Measurements from ENCODE around the gene IGSF22.

IGSF22 gene

GRCh38 chr11:18713646-18714442 lies 12.1 kb downstream of the IGSF22 start:
- H3K4me3 ChIP-seq (ENCODE audit: low read depth, low read length): no peak overlapping the region
- peaks cover 3% of the 10 kb centered on the region; the same call in 1 of the 2 replicates for H3K27me3 ChIP-seq (ENCODE audit: control insufficient read depth, insufficient read depth, low read length)
- H3K4me1 ChIP-seq (ENCODE audit: control insufficient read depth, insufficient read depth, low read length): no peaks in the 10 kb centered on the region
- H3K27ac ChIP-seq (ENCODE audit: low read depth, low read length): no peak overlapping the region
- H3K36me3 ChIP-seq (ENCODE audit: control insufficient read depth, insufficient read depth, low read length): no peaks in the 10 kb centered on the region
- H3K9me3 ChIP-seq (ENCODE audit: control insufficient read depth, insufficient read depth, low read length): no peaks in the 10 kb centered on the region
- H3K9ac ChIP-seq (ENCODE audit: low read depth, low read length): no peak overlapping the region

DNA sequence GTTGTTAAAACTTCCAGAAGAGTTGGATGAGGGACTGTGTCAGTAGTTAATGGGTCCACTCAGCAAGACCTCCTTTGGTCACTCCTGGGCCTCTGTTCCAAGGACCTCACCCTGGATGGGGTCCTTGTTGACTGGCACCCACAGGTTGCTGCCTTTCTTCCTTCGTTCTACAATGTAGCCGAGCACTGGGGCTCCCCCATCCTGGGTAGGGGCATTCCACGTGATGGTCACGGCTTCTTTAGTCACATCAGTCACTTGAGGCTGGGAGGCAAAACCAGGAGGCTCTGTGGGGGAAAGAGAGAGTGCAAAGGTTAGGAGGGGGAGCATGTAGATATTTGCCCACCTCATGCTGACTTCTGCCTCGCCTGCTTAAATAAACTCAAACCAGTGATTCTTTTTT lies 15.4 kb downstream of the IGSF22 start:
- Histone ChIP-seq H3K4me3 (ENCODE audit: low read depth, low read length) (no peak overlapping the region), H3K9me3 (ENCODE audit: control insufficient read depth, insufficient read depth, low read length) (no peaks in the 10 kb centered on the region), H3K9ac (ENCODE audit: low read depth, low read length) (no peak overlapping the region), H3K27ac (ENCODE audit: low read depth, low read length) (no peak overlapping the region), H3K4me1 (ENCODE audit: control insufficient read depth, insufficient read depth, low read length) (0 out of 2 replicates have a peak, but pooled peaks cover under 1% of the 10 kb centered on the region), H3K36me3 (ENCODE audit: control insufficient read depth, insufficient read depth, low read length) (no peaks in the 10 kb centered on the region), H3K27me3 (ENCODE audit: control insufficient read depth, insufficient read depth, low read length) (peaks cover 2% of the 10 kb centered on the region; the same call in 1 of the 2 replicates)

- Histone ChIP-seq H3K27me3 (ENCODE audit: control insufficient read depth, insufficient read depth, low read length) (peaks cover 12% of the 10 kb centered on the region), H3K36me3 (ENCODE audit: control insufficient read depth, insufficient read depth, low read length) (no peaks in the 10 kb centered on the region), H3K4me1 (ENCODE audit: control insufficient read depth, insufficient read depth, low read length) (0 out of 2 replicates have a peak, but pooled peaks cover 6% of the 10 kb centered on the region), H3K27ac (ENCODE audit: low read depth, low read length) (no peak overlapping the region), H3K9me3 (ENCODE audit: control insufficient read depth, insufficient read depth, low read length) (no peaks in the 10 kb centered on the region), H3K4me3 (ENCODE audit: low read depth, low read length) (no peak overlapping the region), H3K9ac (ENCODE audit: low read depth, low read length) (no peak overlapping the region)
Measured at GRCh38 chr11:18709414-18709813, 16.6 kb downstream of the IGSF22 start.

- H3K27ac ChIP-seq (ENCODE audit: low read depth, low read length): no peak overlapping the region
- H3K4me3 ChIP-seq (ENCODE audit: low read depth, low read length): no peak overlapping the region
- no peaks in the 10 kb centered on the region for H3K9me3 ChIP-seq (ENCODE audit: control insufficient read depth, insufficient read depth, low read length)
- H3K9ac ChIP-seq (ENCODE audit: low read depth, low read length): no peak overlapping the region
- 0 out of 2 replicates have a peak, but pooled peaks cover 6% of the 10 kb centered on the region for H3K4me1 ChIP-seq (ENCODE audit: control insufficient read depth, insufficient read depth, low read length)
- peaks cover 12% of the 10 kb centered on the region for H3K27me3 ChIP-seq (ENCODE audit: control insufficient read depth, insufficient read depth, low read length)
- H3K36me3 ChIP-seq (ENCODE audit: control insufficient read depth, insufficient read depth, low read length): no peaks in the 10 kb centered on the region
Measured at GRCh38 chr11:18707811-18708340, 18.1 kb downstream of the IGSF22 start.

DNA sequence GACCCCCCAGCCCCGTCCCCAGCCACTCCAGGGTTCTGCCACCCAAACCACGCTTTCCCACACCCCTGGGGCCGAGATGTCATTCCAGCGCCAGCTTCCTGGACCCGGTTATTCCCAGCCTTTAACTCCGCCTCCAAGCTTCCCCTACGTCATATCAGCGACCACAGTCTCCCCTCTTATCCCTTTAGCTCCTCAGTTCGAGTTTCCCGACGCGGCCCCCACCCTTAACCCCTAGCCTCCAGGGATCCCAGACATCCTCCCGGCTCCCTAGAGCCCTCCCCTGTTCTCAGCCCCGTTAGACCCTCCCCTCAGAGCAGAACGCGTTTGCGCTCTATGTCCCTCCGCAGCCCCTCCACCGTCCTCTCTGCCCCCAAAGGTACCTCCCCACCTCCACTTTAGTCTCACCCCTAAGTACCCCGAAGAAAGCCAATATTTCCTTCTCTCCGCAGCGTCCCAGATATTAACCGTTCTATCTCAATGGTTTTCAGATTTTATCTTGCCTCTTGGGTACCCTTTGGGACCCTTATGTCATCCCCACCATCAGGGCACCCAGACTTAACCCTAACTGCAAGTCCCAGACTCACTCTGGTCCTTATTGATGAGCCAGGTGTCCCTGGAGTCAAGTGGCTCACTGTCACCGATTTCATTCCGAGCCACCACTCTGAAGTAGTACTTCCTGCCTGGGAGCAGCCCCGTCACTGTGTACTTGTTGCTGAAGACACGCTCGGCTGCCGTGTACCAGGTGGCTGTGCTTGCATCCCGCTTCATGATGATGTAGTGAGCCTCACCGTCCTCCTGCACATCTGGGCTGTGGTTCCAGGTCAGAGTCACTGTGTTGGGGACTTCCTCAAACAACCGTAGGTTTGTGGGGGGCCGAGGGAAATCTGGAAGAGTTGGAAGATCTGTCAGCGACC lies 19.4 kb downstream of the IGSF22 start:
- H3K4me3 ChIP-seq (ENCODE audit: low read depth, low read length): peak overlapping the region; percentile 58
- no peak overlapping the region for H3K27ac ChIP-seq (ENCODE audit: low read depth, low read length)
- H3K9ac ChIP-seq (ENCODE audit: low read depth, low read length): no peak overlapping the region
- 0 out of 2 replicates have a peak, but pooled peaks cover 6% of the 10 kb centered on the region for H3K4me1 ChIP-seq (ENCODE audit: control insufficient read depth, insufficient read depth, low read length)
- no peaks in the 10 kb centered on the region for H3K9me3 ChIP-seq (ENCODE audit: control insufficient read depth, insufficient read depth, low read length)
- H3K27me3 ChIP-seq (ENCODE audit: control insufficient read depth, insufficient read depth, low read length): peaks cover 12% of the 10 kb centered on the region
- H3K36me3 ChIP-seq (ENCODE audit: control insufficient read depth, insufficient read depth, low read length): no peaks in the 10 kb centered on the region

DNA sequence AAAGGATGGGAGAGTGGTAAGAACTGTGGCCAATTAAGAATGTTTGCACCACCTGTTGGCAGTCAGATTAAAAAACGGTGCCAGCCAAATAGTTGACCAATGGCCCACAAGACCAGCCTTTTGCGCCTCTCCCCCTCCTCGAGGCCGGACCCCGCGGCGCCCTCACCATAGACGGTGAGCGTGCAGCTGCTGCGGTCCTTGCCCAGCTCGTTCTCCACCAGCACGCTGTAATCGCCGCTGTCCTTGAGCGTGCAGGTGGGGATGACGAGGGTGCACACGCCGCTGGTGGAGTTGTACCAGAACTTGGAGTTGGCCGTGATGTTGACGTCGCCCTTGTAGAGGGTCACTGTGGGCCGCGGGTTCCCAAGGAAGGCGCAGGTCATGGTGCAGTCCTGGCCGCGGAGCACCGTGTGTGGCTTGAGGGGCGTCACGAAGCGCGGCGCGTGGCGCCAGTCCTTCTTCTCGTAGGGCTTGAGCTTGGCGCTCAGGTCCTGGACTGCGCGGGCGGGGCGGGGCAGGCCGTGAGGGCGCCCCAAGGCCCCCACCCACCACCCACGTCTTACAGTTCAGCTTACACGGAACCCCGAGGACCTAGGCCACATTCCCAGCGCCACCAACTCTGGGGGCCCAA lies 20.2 kb downstream of the IGSF22 start:
- Histone ChIP-seq H3K9me3 (ENCODE audit: control insufficient read depth, insufficient read depth, low read length) (no peaks in the 10 kb centered on the region), H3K9ac (ENCODE audit: low read depth, low read length) (peak overlapping the region; percentile 40; the same call in 1 of the 2 replicates), H3K4me3 (ENCODE audit: low read depth, low read length) (peak overlapping the region; percentile 71), H3K27ac (ENCODE audit: low read depth, low read length) (no peak overlapping the region), H3K4me1 (ENCODE audit: control insufficient read depth, insufficient read depth, low read length) (0 out of 2 replicates have a peak, but pooled peaks cover 6% of the 10 kb centered on the region), H3K27me3 (ENCODE audit: control insufficient read depth, insufficient read depth, low read length) (peaks cover 12% of the 10 kb centered on the region), H3K36me3 (ENCODE audit: control insufficient read depth, insufficient read depth, low read length) (no peaks in the 10 kb centered on the region)

DNA sequence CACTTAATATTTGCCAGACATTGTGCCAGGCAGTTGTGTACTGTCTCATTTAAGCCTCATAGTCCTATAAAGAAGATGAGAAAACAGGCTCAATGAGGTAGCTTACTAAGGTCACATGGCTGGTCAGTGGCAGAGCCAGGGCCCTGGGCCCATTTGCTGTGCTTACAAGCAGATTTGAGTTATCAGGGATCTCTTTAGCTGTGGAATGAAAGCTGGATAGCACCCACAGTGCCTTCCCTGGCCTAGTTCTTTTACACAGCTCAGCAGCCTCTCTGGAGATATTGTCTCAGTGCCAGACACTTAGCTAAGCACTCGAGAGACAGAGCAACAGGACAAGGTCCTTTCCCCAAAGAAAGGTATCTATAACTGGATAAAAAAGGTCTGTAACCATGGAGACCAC lies 21.3 kb downstream of the IGSF22 start:
- Histone ChIP-seq H3K9me3 (ENCODE audit: control insufficient read depth, insufficient read depth, low read length) (no peaks in the 10 kb centered on the region), H3K27ac (ENCODE audit: low read depth, low read length) (no peak overlapping the region), H3K9ac (ENCODE audit: low read depth, low read length) (no peak overlapping the region), H3K4me1 (ENCODE audit: control insufficient read depth, insufficient read depth, low read length) (peaks cover 6% of the 10 kb centered on the region; the same call in 1 of the 2 replicates), H3K36me3 (ENCODE audit: control insufficient read depth, insufficient read depth, low read length) (no peaks in the 10 kb centered on the region), H3K27me3 (ENCODE audit: control insufficient read depth, insufficient read depth, low read length) (peaks cover 12% of the 10 kb centered on the region), H3K4me3 (ENCODE audit: low read depth, low read length) (no peak overlapping the region)

DNA sequence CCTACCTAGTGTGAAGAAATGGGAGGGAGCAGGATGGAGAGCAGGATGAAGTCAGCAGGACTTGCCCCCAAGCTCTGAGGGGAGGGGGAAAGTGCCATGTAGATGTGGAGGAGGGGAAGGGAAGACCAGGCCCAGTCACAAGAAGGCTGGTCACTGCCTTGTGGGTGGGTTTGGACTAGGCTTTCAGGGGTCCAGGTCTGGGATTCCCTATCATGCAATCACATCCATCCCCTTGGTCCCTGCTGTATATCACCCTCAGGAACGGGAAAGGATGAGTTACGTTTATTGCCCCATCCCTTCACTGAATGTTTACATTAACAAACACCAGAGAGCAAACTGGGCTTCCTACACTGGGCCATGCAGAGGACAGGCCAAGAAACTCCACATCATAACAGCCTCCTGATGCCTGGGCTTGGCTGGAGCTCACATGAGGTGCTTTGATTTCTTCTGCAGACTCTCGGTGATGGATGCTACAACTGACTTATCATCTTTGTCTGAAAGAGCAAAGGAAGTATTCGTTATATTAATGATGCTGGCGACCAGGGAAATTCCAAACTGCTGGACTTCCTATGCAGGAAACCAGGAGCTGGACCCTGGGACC lies 21.8 kb downstream of the IGSF22 start:
- Histone ChIP-seq H3K27ac (ENCODE audit: low read depth, low read length) (no peak overlapping the region), H3K4me1 (ENCODE audit: control insufficient read depth, insufficient read depth, low read length) (peaks cover 11% of the 10 kb centered on the region), H3K36me3 (ENCODE audit: control insufficient read depth, insufficient read depth, low read length) (no peaks in the 10 kb centered on the region), H3K9ac (ENCODE audit: low read depth, low read length) (no peak overlapping the region), H3K4me3 (ENCODE audit: low read depth, low read length) (no peak overlapping the region), H3K9me3 (ENCODE audit: control insufficient read depth, insufficient read depth, low read length) (no peaks in the 10 kb centered on the region), H3K27me3 (ENCODE audit: control insufficient read depth, insufficient read depth, low read length) (peaks cover 12% of the 10 kb centered on the region)

GRCh38 chr11:18703001-18703763 lies 22.8 kb downstream of the IGSF22 start:
- H3K36me3 ChIP-seq (ENCODE audit: control insufficient read depth, insufficient read depth, low read length): no peaks in the 10 kb centered on the region
- H3K27ac ChIP-seq (ENCODE audit: low read depth, low read length): no peak overlapping the region
- H3K4me3 ChIP-seq (ENCODE audit: low read depth, low read length): no peak overlapping the region
- peaks cover 12% of the 10 kb centered on the region for H3K27me3 ChIP-seq (ENCODE audit: control insufficient read depth, insufficient read depth, low read length)
- no peak overlapping the region for H3K9ac ChIP-seq (ENCODE audit: low read depth, low read length)
- H3K9me3 ChIP-seq (ENCODE audit: control insufficient read depth, insufficient read depth, low read length): no peaks in the 10 kb centered on the region
- peaks cover 11% of the 10 kb centered on the region for H3K4me1 ChIP-seq (ENCODE audit: control insufficient read depth, insufficient read depth, low read length)

Data from HUES48 (cell line).